HUDEP-2 (cell line): Measurements from ENCODE around the gene RPL14.

Experiments used
- DNase-seq, 76 experiments: peaks; one replicate each; lab custom pipeline; 2025; ENCODE audit not compliant: unreplicated experiment in 76 of 76; lab: John Stamatoyannopoulos, UW

RPL14 gene

GRCh38 chr3:40516201-40516600 is 59.1 kb downstream of the RPL14 start:
- DNase-seq = no peak

GRCh38 chr3:40518067-40518466 is 60.9 kb downstream of the RPL14 start:
- DNase-seq = no peak
